HG03439 (cell line): Measurements from ENCODE around the gene BCL11A.

Source experiments
- ATAC-seq: cut with Tn5 transposase; IDR thresholded peaks from one replicate; pipeline ENCODE4 v1.9.1; 2021; ENCODE audit warnings: mild to moderate bottlenecking, moderate library complexity; ENCODE audit not compliant: unreplicated experiment

The BCL11A gene

GRCh38 chr2:60529136-60529784 lies 24.2 kb downstream of the BCL11A start:
- no peak for ATAC-seq

- no peak for ATAC-seq
Measured at GRCh38 chr2:60528281-60529020, 25.0 kb downstream of the BCL11A start.

- no peak for ATAC-seq
Measured at GRCh38 chr2:60527762-60528161, 25.7 kb downstream of the BCL11A start.

GRCh38 chr2:60526623-60527022 lies 26.8 kb downstream of the BCL11A start:
- ATAC-seq = no peak

- ATAC-seq = no peak
Measured at GRCh38 chr2:60525899-60526298, 27.6 kb downstream of the BCL11A start.

GRCh38 chr2:60524874-60525273 lies 28.6 kb downstream of the BCL11A start:
- no peak for ATAC-seq

GRCh38 chr2:60523963-60524362 lies 29.5 kb downstream of the BCL11A start:
- ATAC-seq = no peak

- no peak for ATAC-seq
Measured at GRCh38 chr2:60522462-60522861, 31.0 kb downstream of the BCL11A start.

- ATAC-seq = no peak
Measured at GRCh38 chr2:60521626-60522025, 31.8 kb downstream of the BCL11A start.

- no peak for ATAC-seq
Measured at GRCh38 chr2:60520917-60521539, 32.4 kb downstream of the BCL11A start.

- no peak for ATAC-seq
Measured at GRCh38 chr2:60520151-60520876, 33.1 kb downstream of the BCL11A start.

GRCh38 chr2:60519231-60519863 lies 34.1 kb downstream of the BCL11A start:
- no peak for ATAC-seq

GRCh38 chr2:60518567-60518966 lies 34.9 kb downstream of the BCL11A start:
- no peak for ATAC-seq

GRCh38 chr2:60517446-60517845 lies 36.0 kb downstream of the BCL11A start:
- no peak for ATAC-seq

- ATAC-seq = no peak
Measured at GRCh38 chr2:60516826-60517225, 36.6 kb downstream of the BCL11A start.

GRCh38 chr2:60516383-60516811 lies 37.1 kb downstream of the BCL11A start:
- ATAC-seq = no peak

GRCh38 chr2:60515721-60516226 lies 37.7 kb downstream of the BCL11A start:
- peak; percentile 84 for ATAC-seq

GRCh38 chr2:60513996-60514395 lies 39.5 kb downstream of the BCL11A start:
- no peak for ATAC-seq

- ATAC-seq = no peak
Measured at GRCh38 chr2:60513191-60513590, 40.3 kb downstream of the BCL11A start.

GRCh38 chr2:60512641-60513040 lies 40.8 kb downstream of the BCL11A start:
- no peak for ATAC-seq
